Measurements from ENCODE around the gene CCDC78.
"Not testable (repeated sequence)": the region's sequence is repeated elsewhere in the genome, so short reads cannot be mapped to it uniquely, and the experiment has no call there.

CCDC78 gene

GRCh38 chr16:751152-752006, 25.1 kb upstream of the CCDC78 start:
- no peak for DNase-seq
- no peak for TF ChIP-seq GATA1 (IDR thresholded peaks at IDR 0.05; ENCODE audit: low read depth, low read length)
- TF ChIP-seq POLR2A (IDR thresholded peaks at IDR 0.05; ENCODE audit: low read length) = no peak

DNA sequence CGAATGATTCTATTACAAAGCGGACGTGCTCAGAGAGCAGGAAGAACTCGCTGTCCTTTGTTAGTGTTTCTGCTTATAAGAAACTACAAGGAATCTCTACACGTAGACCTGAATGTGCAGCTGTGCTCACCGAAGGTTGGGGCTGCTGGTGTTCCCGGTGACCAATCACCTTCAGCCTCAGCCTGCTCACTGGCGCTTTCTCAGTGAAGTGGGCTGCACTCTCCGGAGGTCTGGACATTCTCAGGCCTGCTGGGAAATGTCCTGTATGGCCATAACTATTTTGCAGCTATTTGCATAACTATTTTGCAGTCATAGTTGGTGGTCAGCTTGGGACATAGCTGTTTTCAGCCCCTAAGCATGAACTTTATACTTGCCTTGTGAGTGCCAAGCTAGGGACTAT, 24.2 kb upstream of the CCDC78 start:
- DNase-seq = no peak
- TF ChIP-seq GATA1 (IDR thresholded peaks at IDR 0.05; ENCODE audit: low read depth, low read length) = no peak
- TF ChIP-seq POLR2A (IDR thresholded peaks at IDR 0.05; ENCODE audit: low read length) = no peak

DNA sequence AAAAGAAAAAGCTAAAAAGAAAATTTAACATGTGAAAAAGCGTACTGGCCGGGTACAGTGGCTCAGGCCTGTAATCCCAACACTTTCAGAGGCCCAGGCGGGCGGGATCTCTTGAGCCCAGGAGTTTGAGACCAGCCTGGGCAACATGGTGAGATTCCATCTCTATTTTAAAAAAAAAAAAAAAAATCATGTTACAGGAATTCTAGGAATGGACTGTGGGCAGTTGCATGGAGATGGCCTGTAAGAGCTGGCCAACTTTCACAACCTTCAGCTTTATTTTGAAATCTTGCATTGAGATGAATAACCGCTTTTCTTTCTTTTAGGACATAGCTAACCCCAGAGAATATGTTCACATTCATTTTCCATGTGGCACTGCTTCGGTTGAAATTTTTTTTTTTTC, 22.8 kb upstream of the CCDC78 start:
- TF ChIP-seq POLR2A (IDR thresholded peaks at IDR 0.05; ENCODE audit: low read length) (no peak), GATA1 (IDR thresholded peaks at IDR 0.05; ENCODE audit: low read depth, low read length) (no peak)
- no peak for DNase-seq

DNA sequence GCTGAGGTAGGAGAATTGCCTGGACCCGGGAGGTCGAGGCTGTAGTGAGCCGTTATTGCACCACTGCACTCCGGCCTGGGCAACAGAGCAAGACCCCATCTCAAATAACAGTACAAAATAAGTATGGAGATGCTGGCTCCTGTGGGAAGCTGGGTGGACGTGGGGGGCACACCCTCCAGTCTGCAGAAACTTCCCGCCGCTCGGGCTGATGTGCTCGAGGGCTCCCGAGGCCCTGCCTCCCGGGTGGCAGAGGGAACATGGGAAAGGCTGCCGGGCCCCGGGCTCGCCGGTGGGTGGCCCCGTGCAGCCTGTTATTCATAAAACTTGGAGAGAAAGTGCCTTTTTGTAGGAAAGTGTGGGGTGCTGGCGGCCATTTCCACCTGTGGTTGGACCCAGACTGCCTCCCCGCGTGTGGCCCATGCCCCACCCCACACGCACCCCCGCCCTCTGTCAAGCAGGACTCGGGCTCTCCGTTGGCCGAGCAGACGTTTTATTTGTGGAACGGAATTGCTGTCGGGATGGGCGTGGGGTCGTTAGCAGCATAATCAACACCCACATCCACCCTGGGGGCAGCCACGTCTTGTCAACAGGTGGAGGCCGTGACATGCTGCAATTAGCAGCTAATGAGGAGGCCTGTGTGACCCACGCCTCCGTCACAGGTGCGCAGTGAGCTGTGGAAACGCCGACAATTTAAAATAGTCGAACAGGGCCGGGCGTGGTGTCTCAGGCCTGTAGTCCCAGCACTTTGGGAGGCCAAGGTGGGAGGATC, 21.9 kb upstream of the CCDC78 start:
- TF ChIP-seq POLR2A (IDR thresholded peaks at IDR 0.05; ENCODE audit: low read length) (no peak), GATA1 (IDR thresholded peaks at IDR 0.05; ENCODE audit: low read depth, low read length) (no peak)
- DNase-seq = no peak

DNA sequence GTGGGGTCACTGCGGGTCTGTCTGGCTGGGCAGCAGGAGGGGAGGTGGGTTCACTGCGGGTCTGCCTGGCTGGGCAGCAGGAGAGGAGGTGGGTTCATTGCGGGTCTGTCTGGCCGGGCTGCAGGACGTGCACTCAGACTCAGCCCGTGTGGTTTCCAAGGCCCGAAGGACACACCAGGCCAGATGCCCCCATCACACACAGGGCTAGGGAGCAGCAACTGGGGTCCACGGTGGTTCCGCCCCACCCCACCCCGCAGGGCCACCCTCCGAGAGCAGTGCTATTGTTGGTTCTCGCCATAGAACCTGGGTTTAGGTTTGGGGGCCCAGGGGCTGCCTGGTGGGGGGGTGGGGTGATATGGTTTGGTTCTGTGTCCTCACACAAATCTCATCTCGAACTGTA, 20.4 kb upstream of the CCDC78 start:
- no peak for DNase-seq
- TF ChIP-seq POLR2A (IDR thresholded peaks at IDR 0.05; ENCODE audit: low read length) (no peak), GATA1 (IDR thresholded peaks at IDR 0.05; ENCODE audit: low read depth, low read length) (no peak)

GRCh38 chr16:745739-746138, 19.5 kb upstream of the CCDC78 start:
- no peak for DNase-seq

DNA sequence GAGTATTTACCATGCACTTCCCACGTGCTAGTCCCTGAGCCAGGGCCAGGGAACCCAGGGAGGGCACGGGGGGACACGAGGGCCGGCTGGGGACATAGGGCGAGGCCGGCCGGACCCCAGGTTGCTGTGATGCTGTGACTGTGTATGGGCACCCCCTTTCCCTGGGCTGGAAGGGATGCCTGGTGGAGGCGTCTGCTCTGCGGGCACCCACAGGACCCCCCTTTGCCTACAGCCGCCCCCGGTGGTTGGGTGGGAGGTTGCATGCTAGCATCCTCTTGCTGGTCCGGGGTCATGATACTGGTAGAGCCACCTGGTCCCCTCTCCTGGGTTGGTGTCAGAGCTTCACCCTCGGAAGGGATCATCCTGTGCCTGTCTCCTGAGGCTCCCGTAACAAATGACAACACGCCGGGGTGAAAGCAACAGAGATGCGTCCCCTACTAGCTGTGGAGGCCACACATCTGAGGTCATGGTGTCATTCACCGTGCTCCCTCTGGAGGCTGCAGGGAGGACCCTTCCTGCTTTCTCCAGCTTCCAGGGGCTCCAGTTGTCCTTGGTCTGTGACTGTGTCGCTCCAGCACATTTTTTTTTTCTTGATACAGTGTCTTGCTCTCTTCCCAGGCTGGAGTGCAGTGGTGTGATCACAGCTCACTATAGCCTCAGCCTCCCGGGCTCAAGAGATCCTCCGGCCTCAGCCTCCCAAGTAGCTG, 17.7 kb upstream of the CCDC78 start:
- TF ChIP-seq GATA1 (IDR thresholded peaks at IDR 0.05; ENCODE audit: low read depth, low read length) (no peak), POLR2A (IDR thresholded peaks at IDR 0.05; ENCODE audit: low read length) (no peak)

More at GRCh38 chr16:745739-746138, 19.5 kb upstream of the CCDC78 start:
- TF ChIP-seq GATA1 (IDR thresholded peaks at IDR 0.05; ENCODE audit: low read depth, low read length) = no peak

DNA sequence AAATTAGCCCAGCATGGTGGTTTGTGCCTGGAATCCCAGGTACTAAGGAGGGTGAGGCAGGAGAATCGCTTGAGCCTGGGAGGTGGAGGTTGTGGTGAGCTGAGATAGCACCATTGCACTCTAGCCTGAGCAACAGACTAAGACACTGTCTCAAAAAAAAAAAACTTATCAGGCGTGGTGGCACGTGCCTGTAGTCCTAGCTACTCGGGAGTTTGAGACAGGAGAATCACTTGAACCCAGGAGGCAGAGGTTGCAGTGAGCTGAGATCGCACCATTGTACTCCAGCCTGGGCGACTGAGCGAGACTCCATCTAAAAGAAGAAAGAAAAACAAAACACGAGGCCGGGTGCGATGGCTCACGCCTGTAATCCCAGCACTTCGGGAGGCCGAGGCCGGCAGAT, 16.7 kb upstream of the CCDC78 start:
- DNase-seq = not testable (repeated sequence)

More for the DNA sequence above, 17.7 kb upstream of the CCDC78 start:
- no peak for DNase-seq

DNA sequence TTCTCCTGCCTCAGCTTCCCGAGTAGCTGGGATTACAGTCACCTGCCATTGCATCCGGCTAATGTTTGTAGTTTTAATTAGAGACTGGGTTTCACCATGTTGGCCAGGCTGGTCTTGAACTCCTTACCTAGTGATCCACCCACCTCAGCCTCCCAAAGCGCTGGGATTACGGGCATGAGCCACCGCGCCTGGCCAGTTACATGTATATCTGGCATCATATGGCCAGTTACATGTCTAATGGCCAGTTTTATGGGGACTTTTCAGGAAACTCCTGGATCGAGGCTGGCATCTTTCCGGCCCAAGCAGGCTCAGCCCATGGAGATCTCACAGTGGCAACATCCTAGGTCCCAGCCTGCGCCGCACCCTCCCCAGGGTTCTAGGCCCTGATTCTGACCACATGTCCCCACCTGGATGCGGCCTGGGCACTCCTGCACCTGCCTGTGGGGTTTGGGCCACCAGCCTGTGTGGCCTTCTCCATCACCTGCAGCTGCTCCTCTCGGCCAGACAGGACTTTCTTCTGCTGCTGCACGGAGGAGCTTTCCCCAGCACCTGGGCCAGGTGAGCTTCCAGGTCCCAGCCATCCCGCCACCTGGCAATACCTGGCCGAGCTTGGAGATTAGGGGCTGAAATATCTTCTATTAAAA, 15.9 kb upstream of the CCDC78 start:
- DNase-seq = no peak
- TF ChIP-seq POLR2A (IDR thresholded peaks at IDR 0.05; ENCODE audit: low read length) (no peak), GATA1 (IDR thresholded peaks at IDR 0.05; ENCODE audit: low read depth, low read length) (no peak)

DNA sequence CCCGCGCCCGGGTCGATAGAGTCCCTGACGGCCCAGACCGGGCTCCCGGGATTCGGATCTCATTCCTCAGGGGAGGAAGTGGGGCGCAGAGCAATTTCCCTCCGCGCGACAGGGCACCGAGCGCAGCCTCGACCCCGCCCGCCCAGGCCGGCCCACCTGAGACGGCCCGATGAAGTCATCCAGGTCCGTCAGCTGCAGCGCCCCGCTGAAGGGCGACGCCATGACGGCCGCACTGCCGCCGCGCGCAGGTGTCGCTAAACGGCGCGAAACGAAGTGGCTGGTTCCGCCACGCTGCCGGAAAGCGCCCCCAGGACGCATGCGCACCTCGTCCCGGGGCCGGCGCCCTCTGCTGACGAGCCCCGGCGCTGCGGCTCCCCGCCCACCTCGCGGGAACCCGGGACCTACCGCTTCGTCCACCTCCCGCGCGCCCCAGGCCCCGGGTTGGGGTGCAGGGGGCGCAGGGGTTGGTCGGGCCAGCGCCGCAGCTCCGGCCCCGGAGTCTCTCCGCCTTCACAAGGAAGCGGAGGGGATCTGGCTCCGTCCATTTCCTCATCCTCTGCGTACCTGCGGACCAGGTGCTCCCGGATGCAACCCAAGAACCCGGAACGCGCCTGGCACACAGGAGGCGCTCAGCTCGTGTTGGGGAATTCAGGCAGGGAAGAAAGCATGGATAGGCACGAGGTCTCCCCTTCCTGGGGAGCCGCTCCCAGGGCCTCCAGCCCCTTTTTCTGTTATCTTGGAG, 14.7 kb upstream of the CCDC78 start, which contains the start of gene CIAO3:
TSS of gene CIAO3 (minus strand) at position 234 of the 742 bp plus-strand sequence. CDS start at position 222, 12 bp downstream.
- TF ChIP-seq GATA1 (IDR thresholded peaks at IDR 0.05; ENCODE audit: low read depth, low read length) (no peak), POLR2A (IDR thresholded peaks at IDR 0.05; ENCODE audit: low read length) (peak; percentile 65)
- DNase-seq = peak; percentile 94 to 97

GRCh38 chr16:740459-740763, 14.2 kb upstream of the CCDC78 start:
- TF ChIP-seq POLR2A (IDR thresholded peaks at IDR 0.05; ENCODE audit: low read length) (no peak), GATA1 (IDR thresholded peaks at IDR 0.05; ENCODE audit: low read depth, low read length) (no peak)
- DNase-seq = peak in 1 of 2 experiments; percentile 57

GRCh38 chr16:739560-740458, 13.6 kb upstream of the CCDC78 start:
- no peak for DNase-seq
- TF ChIP-seq POLR2A (IDR thresholded peaks at IDR 0.05; ENCODE audit: low read length) (no peak), GATA1 (IDR thresholded peaks at IDR 0.05; ENCODE audit: low read depth, low read length) (no peak)
